ENCODE measurements around the gene HMCN2.

- TF ChIP-seq CTCF (IDR thresholded peaks at IDR 0.05), result no peak
- no peak for TF ChIP-seq POLR2A (IDR thresholded peaks at IDR 0.05)
Measured at GRCh38 chr9:130466537-130467217, 201.1 kb downstream of the HMCN2 start.

Measured in stomach (tissue), 4 donors.